ENCODE results near the gene PLIN3.

- no peak for TF ChIP-seq CTCF (IDR thresholded peaks at IDR 0.05)
- TF ChIP-seq POLR2A (IDR thresholded peaks at IDR 0.05), result no peak
Measured at GRCh38 chr19:4794971-4795370, 72.5 kb downstream of the PLIN3 start.
